ACC112 (cell line): ENCODE data around the gene DHRS4L2.
"Not testable (repeated sequence)": the region's sequence is repeated elsewhere in the genome, so short reads cannot be mapped to it uniquely, and the experiment has no call there.

Experiments
- H2AFZ ChIP-seq: fragments of 200-600 bp; sonication (generic); one replicate; pipeline ENCODE4 v1.6.0; 2017; ENCODE audit warnings: antibody characterized with exemption, low read length; ENCODE audit not compliant: unreplicated experiment
- H3K27ac ChIP-seq: fragments of 200-600 bp; sonication (generic); 2 replicates; pipeline ENCODE4 v1.5.1; 2014; ENCODE audit warnings: low read depth, mild to moderate bottlenecking, antibody characterized with exemption, low read length, moderate library complexity
- H3K27me3 ChIP-seq: fragments of 200-600 bp; sonication (generic); 2 replicates; pipeline ENCODE4 v1.6.1; 2014; ENCODE audit warnings: mild to moderate bottlenecking, antibody characterized with exemption, low read length, moderate library complexity, mixed read lengths; ENCODE audit not compliant: insufficient read depth
- H3K36me3 ChIP-seq: fragments of 200-600 bp; sonication (generic); 2 replicates; pipeline ENCODE4 v1.6.1; 2016; ENCODE audit warnings: mild to moderate bottlenecking, antibody characterized with exemption, low read length, moderate library complexity, mixed read lengths; ENCODE audit not compliant: insufficient read depth
- H3K4me1 ChIP-seq: fragments of 200-600 bp; sonication (generic); one replicate; pipeline ENCODE4 v1.6.1; 2016; ENCODE audit warnings: low read length, mixed read lengths; ENCODE audit not compliant: insufficient read depth, unreplicated experiment, control insufficient read depth
- H3K4me3 ChIP-seq: fragments of 200-600 bp; sonication (generic); 2 replicates; pipeline ENCODE4 v1.5.1; 2014; ENCODE audit warnings: mild to moderate bottlenecking, low read depth, low read length
- H3K79me2 ChIP-seq: fragments of 200-600 bp; sonication (generic); one replicate; pipeline ENCODE4 v1.6.0; 2016; ENCODE audit warnings: low read length; ENCODE audit not compliant: control insufficient read depth, unreplicated experiment, insufficient read depth

DHRS4L2 gene

GRCh38 chr14:23974041-23974440 is 14.7 kb upstream of the DHRS4L2 start:
- not testable (repeated sequence) for H3K27ac ChIP-seq, H3K36me3 ChIP-seq, H3K4me1 ChIP-seq, H3K27me3 ChIP-seq, H3K4me3 ChIP-seq, H3K79me2 ChIP-seq, H2AFZ ChIP-seq

- not testable (repeated sequence) for H3K79me2 ChIP-seq, H2AFZ ChIP-seq, H3K4me1 ChIP-seq, H3K27ac ChIP-seq, H3K4me3 ChIP-seq, H3K27me3 ChIP-seq, H3K36me3 ChIP-seq
Measured at GRCh38 chr14:23977208-23977607, 11.5 kb upstream of the DHRS4L2 start.

- H3K4me3 ChIP-seq, H3K79me2 ChIP-seq, H3K4me1 ChIP-seq, H3K27me3 ChIP-seq, H2AFZ ChIP-seq, H3K36me3 ChIP-seq, H3K27ac ChIP-seq: not testable (repeated sequence)
Measured at GRCh38 chr14:23981951-23982813, 6.5 kb upstream of the DHRS4L2 start.

DNA sequence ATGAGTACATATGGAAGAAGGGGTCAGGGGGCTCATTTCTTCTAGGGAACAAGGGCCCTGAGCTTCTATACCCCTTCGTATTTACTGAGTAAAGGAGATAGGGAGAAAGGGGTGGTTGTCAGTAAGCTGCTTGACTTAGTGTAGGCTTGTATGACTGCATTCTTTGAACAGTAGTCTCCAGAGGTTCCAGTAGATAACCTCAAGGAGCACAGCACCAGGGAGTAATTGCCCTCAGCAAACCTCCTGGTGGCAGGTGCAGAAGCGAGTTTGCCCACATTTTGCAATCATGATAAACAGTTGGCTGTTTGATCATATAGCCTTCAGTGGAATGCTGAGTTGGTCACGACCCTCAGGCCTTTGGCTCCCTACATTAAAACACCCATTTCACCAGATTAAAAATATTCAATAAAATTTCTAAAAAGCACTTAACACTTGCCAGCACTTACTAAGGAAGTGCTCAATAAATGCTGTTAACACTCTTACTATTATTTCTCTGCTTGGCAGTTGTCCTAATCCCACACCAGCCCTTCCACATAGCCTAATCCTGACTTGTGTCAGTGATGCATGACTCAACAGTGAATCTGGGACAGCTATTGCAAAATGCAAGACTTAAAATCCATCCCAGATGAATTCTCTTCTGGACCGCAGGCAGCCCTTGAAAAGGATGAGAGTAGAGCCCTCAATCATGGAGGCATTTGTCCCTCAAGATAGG is 3.7 kb upstream of the DHRS4L2 start:
- Histone ChIP-seq H3K36me3 (no peaks in the 10 kb centered on the region), H3K27ac (no peak overlapping the region), H3K4me1 (peaks cover 6% of the 10 kb centered on the region), H3K79me2 (no peaks in the 10 kb centered on the region), H2AFZ (no peak overlapping the region), H3K27me3 (no peaks in the 10 kb centered on the region), H3K4me3 (no peak overlapping the region)

DNA sequence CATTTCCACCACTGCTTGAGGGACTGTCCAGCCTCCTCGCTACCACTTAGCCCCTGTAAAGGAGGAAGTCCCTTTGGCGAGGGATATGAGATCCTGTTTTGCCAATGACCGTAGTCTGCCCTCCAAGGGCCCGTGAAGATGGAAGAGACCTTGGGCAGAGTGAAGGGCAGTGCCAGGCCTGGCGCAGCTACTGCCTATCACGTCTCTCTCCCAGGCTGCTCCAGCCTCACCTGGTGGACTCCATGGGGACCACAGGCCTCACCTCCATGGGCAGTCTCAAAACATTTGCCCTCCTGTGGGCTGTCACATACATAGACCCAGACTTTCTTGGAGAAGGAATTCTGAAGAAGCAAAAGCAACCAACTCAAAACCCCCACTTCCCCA is 514 bp upstream of the DHRS4L2 start:
- not testable (repeated sequence) for H2AFZ ChIP-seq, H3K27ac ChIP-seq, H3K36me3 ChIP-seq, H3K27me3 ChIP-seq, H3K4me1 ChIP-seq, H3K4me3 ChIP-seq, H3K79me2 ChIP-seq

- not testable (repeated sequence) for H3K27ac ChIP-seq, H3K27me3 ChIP-seq, H3K4me3 ChIP-seq, H3K4me1 ChIP-seq, H3K79me2 ChIP-seq, H3K36me3 ChIP-seq, H2AFZ ChIP-seq
Measured at GRCh38 chr14:23989734-23990445, 1.2 kb downstream of the DHRS4L2 start.

DNA sequence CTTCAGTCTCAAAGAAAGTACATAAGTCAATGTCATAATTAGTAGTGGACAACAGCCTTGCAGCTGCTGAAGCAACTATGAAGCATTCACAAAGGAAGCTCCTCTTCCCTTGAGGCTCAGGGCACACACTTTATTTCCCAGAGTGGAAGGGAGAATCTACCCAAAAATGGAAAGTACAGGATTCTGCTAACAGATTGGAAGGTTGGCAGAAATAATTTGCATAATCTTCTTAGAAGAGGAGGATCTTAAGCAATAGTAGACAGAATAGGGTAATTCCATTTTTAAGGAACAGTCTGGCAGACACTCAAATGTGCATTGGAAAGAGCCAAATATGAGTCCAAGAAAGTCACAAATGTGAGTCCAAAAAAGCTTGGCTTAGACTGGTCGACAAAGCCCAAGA is 2.2 kb downstream of the DHRS4L2 start:
- not testable (repeated sequence) for H3K27me3 ChIP-seq, H3K79me2 ChIP-seq, H3K36me3 ChIP-seq, H3K4me3 ChIP-seq, H3K4me1 ChIP-seq, H2AFZ ChIP-seq, H3K27ac ChIP-seq

DNA sequence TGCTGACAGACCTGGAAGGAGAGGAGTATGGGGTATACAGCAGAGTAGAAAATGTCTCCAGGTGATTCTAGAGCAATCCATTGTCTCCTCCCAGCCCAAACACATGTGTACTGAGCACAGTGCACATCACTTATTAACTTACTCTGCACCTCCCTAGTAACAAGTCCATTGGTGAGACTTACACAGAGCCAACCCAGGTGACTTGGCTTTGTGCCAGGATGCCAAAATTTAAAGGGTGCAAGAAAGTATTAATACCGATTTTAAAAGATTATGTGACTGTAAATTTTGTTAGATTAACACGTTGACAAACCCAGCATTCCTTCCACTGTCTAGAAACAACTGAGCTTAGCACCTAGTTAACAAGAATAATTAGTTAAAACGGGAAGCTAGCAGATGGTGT is 4.3 kb downstream of the DHRS4L2 start:
- H3K27ac ChIP-seq, H3K36me3 ChIP-seq, H2AFZ ChIP-seq, H3K4me3 ChIP-seq, H3K27me3 ChIP-seq, H3K4me1 ChIP-seq, H3K79me2 ChIP-seq: not testable (repeated sequence)

- not testable (repeated sequence) for H3K27me3 ChIP-seq, H3K4me3 ChIP-seq, H2AFZ ChIP-seq, H3K4me1 ChIP-seq, H3K79me2 ChIP-seq, H3K27ac ChIP-seq, H3K36me3 ChIP-seq
Measured at GRCh38 chr14:23996009-23996408, 7.3 kb downstream of the DHRS4L2 start.

- not testable (repeated sequence) for H3K36me3 ChIP-seq, H3K4me1 ChIP-seq, H3K4me3 ChIP-seq, H3K79me2 ChIP-seq, H3K27ac ChIP-seq, H3K27me3 ChIP-seq, H2AFZ ChIP-seq
Measured at GRCh38 chr14:23996825-23997224, 8.1 kb downstream of the DHRS4L2 start.

DNA sequence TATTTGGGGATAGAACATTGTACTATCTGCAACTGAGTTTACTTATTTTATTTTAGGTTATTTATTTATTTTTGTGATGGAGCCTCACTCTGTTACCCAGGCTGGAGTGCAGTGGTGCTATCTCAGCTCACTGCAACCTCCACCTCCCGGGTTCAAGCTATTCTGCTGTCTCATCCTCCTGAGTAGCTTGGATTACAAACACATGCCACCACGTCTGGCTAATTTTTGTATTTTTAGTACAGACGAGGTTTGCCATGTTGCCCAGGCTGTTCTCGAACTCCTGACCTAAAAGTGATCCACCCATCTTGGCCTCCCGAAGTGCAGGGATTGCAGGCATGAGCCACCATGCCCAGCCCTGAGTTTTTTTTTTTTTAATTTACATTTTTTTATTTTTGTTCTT is 10.9 kb downstream of the DHRS4L2 start:
- H3K27me3 ChIP-seq, H2AFZ ChIP-seq, H3K4me1 ChIP-seq, H3K4me3 ChIP-seq, H3K36me3 ChIP-seq, H3K79me2 ChIP-seq, H3K27ac ChIP-seq: not testable (repeated sequence)
